ENCODE data around the gene ILK.

Gene ILK

DNA sequence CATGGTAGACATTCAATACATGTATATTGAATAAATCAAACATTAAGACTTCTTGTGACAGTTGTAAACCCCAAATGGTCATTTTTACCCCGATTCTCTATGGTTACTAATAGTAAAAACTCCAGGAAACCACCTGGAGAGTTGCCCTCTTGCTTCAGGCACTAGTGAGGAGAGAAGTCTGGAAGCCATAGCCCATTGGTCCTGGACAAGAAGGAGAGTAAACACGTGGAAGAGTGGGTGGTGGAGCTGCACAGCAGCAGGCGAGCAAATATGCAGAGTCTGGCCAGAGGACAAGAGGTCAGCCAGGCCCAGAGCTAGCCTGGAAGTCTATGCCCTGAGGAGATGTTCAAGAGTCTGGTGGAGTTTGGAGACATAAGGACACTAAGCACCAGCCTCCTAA lies 34.3 kb downstream of the ILK start:
- no peak for DNase-seq (ENCODE audit: low spot score)

DNA sequence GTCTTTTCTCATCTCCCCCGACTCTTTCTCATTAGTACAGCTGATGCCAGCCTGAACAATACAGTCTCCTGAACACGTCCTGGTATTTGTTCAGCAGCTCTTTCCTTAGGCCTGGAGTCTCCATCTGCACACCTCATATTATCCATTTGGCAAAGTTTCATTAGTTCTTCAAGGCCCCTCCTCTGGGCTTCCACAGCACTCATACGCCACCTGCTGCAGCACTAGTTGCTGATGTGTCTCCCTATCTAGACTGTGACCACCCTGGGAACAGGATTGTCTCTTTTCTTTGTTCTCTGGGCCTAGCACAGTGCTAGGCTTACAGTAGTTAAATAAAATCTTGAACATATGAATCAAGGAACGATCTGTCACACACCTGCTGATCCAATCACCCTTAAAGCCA lies 34.9 kb downstream of the ILK start:
- no peak for DNase-seq (ENCODE audit: low spot score)

DNA sequence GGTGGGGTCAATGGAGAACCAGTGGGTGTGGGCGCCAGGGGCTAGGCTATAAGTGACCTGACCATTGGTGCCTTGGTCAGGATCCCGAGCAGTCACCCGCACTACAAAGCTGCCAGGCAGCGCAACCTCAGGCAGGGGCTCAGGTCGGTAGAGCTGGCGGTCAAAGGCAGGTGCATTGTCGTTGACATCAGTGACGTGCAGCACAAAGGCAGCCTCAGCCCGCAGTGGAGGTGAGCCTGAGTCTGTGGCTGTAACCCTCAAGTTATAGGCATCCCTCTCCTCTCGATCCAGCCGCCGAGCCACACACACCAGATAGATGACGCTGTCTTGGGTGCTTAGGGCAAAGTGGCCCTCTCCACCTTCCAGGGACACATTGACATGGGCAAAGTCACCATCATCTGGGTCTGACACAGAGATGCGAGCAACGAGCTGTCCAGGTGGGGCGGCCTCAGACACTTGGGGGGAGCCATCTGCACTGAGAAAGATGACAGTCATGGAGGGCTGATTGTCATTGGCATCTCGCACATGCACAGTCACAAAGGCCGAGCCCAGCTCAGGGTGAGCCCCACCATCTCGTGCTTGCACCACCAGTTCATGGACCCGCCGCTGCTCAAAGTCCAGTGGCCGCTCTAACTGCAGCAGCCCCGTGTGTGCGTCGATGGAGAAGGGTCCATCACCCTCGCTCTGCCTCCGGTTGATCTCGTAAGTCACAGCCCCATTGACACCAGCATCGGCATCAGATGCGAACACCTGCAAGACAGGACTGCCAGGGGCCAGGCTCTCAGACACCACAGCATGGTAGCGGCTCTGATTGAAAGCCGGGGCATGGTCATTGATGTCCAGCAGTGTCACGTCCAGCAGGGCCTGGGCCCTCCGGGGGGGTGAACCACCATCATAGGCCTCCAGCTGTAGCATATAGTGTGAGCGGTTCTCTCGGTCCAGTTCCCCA lies 36.7 kb downstream of the ILK start:
- DNase-seq (ENCODE audit: low spot score) = no peak

DNA sequence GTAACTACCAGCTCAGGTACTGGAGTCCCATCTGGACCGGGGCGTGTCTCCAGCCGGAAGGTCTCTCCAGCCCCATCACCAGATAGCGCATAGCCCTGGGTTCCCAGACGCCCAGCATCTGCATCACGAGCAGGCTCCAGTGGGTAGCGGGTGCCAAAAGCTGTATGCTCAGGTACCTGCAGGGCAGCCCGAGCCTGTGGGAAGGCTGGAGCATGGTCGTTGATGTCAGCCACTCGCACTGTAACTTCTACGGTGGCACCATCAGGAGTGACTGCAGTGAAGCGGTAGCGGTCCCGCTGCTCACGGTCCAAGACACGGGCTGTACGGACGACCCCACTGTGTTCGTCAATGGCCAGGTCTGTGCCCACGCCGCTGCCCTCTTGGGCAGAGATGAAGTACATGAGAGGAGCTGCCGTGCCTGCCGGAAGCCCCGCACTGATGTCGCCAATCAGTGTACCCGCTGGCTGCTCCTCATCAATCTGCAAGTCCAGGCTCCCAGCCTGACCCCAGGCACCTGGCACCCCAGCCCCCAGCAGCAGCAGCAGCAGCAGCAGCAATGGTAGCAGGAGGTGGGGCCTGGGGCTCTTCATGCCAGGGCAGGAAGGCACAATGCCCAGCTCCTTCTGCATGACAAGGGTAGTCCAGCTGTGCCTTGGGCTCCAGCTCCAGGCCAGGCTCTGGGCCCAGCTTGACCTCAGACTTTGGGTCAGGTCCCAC lies 37.6 kb downstream of the ILK start:
- no peak for DNase-seq (ENCODE audit: low spot score)

DNA sequence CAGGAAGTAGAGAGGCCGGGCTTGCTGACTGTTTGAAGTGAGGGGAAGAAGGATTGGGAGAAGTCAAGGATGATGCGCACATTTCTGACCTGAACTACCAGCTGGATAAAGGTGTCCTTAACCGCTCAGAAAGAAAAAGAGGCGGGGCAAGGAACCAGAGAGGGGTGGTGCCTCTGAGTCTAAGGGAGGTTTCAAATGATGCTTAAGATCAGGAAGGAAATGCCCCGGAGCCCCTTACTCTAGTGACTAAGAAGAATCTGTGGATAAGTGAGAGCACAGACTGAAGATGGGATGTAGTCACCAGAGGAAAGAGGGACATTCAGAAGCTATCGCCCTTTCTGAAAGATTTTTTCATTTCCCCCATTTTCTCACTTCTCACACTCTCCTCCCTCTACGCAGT lies 39.4 kb downstream of the ILK start:
- no peak for DNase-seq (ENCODE audit: low spot score)

DNA sequence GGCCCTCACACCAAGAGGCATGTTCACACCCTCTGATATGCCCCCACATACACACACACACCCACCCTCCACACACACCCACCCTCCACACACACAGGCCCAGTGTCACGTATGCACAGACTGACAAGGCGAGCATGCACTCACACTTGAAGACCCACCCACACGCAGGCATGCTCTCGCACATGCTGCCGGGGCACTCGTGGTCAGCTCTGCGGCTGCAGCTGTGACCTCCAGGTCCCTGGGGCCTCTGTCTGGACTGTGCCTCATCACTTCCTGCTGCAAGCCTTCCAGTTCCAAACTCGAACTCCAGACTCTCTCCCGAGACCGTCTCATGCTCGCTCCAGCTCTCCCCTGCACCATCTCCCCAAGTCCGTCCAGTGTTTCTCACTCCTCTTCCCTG lies 42.5 kb downstream of the ILK start:
- DNase-seq (ENCODE audit: low spot score) = no peak

DNA sequence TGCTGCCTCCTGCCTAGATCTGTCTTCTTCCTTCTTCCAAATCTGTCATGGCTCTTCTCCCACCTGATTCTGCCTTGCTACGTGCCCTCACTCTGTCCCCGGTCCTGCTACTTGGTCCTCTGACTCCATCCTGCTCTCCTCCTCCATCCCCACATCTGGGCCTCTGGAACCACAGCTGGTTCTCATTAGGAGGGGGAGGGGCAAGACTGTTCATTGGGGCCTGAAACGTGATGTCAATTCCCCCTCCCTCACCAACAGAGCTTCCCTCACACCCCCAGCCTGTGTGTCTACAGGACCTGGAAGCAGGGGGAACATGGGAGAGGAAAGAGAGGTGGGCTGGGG lies 43.0 kb downstream of the ILK start:
- no peak for DNase-seq (ENCODE audit: low spot score)

DNA sequence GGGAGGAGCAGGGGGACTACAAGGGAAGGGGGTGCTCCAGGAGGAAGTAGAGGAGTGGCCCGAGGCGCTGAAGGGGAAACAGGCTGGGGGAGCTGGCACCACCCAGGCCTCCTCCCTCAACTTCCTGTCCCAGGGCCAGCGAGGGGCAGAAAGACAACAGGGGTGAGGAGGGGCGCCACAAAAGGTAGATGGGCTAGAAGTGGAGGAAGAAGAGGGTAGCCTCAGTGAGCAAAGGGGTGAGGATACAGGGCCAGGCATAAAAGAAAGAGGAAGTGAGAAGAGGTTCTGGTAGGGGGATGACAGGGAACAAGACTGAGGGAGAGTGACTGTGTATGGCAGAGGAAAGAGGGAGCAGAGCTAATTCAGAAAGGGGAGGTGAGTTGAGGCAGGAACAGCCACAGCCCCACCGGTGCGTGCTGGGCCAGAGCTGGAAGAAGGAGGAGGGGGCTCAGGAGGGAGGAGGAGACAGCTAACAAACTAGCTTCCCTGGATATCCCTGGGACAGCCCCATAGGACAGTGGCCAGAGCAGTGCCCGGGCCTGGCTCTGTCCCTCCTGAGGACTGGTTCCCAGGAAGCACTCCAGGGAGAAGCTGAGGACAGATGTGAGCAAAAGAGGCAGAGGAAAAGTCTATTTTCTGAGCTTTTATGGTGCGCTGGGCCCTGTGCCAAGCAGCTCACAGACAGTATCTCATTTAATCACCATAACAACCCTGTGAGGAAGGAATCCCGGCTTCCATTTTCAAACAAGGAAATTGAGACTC lies 43.5 kb downstream of the ILK start:
- no peak for DNase-seq (ENCODE audit: low spot score)

DNA sequence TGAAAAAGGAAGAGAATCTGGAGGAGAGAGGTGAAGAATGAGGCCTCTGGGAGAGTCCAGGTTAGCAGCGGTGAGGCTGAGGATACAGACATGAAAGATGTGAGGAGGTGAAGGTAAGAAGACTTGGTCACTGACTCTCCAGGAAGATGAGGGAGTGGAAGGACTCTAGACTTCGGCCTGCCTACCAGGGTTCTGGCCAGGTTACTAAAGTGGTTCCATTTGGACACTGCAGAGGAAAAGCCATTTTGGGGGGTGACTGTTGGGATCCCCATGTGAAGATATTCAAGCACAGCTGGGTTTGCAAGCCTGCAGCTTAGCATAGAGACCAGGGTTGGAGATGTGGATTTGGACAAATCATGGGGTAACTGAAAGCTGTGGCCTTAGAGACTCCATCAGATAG lies 44.3 kb downstream of the ILK start:
- DNase-seq (ENCODE audit: low spot score) = no peak

DNA sequence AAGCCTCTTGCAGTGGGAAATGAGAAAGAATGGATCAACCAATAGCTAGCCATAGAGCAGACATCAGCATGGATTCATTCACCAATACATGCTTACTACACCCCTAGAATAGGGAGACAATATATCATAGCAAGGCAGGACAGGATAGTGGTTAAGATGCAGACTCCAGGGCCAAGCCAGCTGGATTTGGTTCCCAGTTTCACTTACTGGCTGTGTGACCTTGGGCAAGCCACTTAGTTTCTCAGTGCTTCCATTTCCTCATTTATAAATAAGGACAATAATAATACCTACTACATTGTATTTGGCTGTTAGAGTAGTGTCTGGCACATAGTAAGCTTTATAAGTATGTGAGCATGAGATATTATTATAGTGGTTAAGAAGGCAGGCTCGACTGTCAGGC lies 44.9 kb downstream of the ILK start:
- no peak for DNase-seq (ENCODE audit: low spot score)

DNA sequence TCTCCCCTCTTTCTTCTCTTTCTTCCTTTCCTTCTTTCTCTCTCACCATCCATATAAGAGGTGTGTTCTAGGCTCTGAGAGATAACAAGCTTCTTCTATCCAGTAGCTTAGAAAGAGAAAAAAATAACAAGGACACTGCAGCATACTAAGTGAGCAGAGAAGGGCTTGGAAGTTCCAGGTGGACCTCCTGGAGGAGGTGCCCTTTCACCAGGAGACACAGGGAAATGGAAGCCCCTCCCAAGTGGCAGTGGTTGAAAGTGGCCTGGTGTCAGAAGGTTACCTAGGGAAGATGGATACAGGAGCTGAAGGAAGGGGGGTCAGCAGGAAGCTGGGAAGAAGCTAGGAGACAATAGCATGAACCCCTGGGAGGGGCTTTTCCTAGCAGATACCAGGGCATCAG lies 46.5 kb downstream of the ILK start:
- no peak for DNase-seq (ENCODE audit: low spot score)

DNA sequence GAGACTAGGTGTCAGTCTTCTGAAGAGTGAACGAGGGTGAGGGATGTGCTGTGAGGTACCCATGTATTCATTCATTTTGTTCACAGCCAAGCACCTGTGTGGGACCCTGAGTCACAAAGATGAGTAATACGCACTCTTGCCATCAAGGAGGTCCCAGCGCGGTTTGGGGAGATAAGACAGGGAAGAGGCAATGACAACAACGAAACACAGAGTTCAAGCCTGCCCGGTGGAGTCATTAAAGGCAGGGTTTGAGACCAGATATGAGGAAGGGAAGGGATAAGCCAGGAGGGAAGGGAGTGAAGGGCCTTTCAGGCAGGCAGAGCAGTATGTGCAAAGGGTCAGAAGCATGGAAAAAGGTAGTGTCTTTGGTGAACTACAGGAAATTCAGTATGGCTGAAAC lies 47.4 kb downstream of the ILK start:
- no peak for DNase-seq (ENCODE audit: low spot score)

DNA sequence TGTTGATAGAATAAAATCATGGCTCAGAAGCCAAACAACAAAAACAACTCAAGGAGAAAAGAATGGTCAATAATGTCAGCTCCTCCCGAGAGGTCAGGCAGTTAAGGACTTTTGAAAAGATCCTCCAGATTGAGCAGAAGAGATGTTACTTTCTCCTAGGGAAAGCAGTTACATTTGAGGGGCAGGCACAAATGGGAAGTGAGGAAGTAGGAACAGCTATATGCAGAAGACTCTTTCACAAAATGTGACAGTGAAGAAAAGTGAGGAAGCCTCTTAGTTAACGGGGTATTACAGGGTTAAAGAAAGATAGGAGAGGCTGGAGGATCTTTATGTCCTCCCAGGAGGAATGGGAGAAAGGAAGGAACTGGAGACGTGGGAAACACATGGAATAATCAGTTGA lies 48.6 kb downstream of the ILK start:
- no peak for DNase-seq (ENCODE audit: low spot score)

DNA sequence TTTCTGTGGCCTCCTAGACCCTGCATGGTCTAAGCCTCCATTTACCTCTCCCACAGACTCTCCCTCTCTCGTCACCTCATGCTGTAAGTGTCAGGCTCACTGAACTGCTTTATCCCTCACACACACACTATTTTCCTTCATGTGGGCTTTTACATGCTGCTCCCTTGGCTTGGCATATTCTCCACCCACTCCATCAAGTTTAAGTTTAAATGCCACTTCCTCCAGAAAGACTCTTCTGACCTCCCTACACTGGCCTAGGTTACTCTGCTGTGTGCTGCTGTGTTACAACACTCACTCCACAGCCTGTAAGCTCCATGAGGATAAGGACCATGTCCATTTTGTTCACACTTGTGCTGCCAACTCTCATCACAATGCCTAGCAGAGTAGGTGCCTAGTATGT lies 49.5 kb downstream of the ILK start:
- no peak for DNase-seq (ENCODE audit: low spot score)

DNA sequence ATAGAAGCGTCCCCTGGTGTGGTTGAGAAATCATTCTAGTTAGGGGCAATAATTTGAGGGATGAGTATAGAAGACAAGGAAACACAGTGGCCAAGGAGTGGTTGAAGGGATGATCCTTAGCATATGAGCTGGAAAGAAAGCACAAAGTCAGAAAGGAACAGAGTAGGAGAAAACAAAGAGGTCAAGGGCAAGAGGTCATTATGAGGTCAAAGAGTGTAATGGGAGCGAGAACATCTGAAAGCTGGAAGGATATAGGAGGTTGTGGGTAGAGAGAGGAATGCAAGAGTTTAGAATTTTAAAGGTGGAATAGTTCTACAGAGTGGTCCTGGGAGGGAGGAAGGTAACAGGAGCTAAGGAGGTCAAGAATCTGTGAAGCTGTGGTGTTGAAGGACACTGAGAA lies 50.1 kb downstream of the ILK start:
- DNase-seq (ENCODE audit: low spot score) = no peak

DNA sequence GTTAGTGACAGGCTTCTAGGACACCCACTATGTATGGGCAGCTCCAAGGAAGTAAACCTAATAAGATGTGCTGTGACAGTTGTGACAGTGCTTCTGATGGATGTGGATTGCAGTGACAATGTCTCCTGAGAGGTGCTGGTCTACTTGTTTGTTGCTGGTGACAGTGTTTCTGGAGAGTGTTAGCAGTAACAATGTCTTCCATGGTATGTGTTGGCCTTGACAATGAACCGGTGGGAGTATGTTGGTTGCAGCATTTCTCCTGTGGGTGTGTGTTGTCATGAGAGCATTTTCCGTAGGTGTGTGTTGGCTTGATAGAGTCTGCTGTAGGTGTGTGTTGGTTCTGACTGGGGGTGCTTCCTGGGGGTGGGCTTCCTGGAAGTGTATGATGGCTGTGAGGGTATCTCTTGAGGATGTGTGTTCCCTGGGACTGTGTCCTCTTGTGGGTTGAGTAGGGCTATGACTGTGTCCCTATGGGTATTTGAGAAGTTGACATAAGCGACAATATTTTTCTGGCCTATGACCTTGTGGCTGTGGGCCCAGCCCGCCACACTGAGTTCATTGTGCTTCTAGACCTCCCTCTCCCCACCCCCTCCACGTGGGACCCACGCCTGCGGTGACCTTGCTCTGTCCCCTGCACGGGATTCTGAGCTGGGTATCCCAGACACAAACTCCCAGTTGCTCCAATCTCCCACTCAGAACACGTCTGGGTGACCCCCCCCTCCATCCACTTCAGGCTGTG lies 50.9 kb downstream of the ILK start:
- DNase-seq (ENCODE audit: low spot score) = no peak

DNA sequence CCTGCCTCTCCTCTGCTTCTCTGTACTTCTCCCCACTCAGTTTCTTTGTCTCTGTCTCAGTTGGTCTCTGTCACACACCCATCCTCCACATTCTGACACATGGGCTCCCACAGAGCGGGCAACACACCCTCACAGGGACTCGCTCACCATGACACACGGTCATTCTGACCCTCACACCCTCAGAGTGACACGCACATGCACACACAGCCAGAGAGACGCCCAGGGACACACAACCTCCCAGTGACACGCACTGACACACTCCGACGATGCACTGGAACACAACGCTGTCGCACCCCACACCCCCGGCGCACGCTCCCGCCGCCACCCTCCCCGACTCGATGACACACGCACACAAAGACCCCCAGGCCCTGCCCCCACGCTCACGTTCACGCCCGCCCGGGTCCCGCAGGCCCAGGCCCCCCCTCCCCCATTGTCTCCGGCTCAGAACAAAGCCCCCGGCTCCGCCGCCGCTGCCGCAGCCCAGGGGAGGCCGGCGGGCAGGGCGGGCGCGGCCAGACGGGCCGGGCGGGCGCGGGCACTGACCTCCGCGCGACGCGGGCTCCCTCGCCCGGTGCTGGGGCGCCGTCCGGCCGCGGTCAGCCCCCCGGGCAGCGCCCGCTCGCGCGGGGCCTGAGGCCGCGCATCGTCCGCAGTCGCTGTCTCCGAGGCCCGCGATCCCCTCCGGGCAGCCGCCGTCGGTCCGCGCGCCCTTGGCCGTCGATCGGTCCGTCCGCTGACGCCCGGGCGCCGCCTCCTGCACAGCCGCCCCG lies 51.6 kb downstream of the ILK start:
- DNase-seq (ENCODE audit: low spot score) = peak; percentile 62

DNA sequence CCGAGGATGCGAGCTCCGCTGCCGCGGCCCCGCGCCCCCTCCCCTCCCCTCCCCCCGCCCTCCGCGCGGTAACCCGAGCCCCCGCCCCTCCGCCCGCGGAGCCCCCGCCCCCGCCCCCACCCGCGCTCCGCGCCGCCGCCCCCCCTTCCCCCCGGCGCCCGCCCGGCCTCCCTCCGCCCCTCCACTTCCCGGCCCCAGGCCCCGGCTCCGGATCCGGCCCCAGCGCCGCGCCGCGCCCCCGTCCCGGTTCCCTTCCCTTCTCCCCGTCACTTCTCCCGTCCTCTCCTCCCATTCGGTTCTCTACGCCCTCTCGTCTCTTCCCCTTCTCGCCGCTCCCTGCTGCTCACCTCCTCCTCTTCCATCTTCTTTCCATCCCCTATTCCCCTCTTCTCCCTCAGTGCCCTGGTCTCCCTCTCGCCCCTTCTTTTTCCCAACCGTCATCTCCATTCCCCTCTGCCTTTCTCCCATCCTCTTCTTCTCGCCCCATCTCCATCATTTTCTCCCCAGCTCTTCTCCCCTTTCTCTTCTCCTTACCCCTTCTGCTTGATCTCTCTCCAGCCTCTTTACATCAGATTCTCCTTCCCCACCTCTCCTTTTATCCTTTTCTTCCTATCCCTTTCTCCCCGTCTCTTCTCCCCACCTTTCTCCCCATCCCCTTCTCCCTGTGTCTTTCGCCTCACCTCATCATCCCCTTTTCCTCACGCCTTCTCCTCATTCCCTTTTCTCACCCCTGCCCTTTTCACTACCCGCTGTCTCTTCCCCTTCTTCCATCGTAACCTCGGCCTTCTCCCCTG lies 52.4 kb downstream of the ILK start, which contains the start of gene DCHS1:
Gene DCHS1 (minus strand): TSS at position 20 of the 794 bp plus-strand sequence. CDS start 14,196 bp downstream, outside the sequence.
- DNase-seq (ENCODE audit: low spot score) = no peak

DNA sequence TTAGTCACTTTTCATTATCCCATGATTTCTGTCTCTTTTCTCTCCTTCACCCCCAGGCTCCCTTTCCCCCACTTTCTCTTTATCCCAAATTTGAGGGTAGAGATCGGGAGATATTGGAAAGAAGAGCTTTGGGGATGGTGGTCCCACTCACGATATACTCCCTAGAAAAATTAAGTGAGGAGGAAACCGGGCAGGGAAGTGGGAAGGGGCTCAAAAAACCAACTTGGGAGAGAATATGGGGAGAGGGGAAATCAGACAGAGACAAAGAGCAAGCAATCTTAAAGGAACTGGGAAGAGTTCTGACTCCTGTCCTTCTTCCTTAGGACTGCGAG lies 53.0 kb downstream of the ILK start:
- no peak for DNase-seq (ENCODE audit: low spot score)

DNA sequence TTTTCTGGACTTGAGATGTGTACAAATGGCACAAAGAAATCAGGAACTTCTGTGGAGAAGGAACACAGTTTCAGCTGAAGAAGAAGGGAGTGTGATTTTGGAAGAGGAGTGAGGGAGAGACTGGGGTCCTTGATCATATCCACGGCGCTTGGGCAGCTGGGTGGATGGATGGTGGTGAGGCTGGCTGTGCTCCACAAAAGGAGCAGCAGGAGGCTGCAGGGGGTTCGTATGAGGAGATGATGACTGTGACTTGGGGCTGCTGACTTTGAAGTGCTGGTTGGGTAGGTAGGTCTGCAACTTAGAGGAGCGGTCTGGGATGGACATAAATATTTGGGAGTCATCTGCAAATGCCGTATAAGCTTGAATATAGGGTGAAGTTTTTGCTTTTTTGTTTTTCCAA lies 53.4 kb downstream of the ILK start:
- no peak for DNase-seq (ENCODE audit: low spot score)

DNA sequence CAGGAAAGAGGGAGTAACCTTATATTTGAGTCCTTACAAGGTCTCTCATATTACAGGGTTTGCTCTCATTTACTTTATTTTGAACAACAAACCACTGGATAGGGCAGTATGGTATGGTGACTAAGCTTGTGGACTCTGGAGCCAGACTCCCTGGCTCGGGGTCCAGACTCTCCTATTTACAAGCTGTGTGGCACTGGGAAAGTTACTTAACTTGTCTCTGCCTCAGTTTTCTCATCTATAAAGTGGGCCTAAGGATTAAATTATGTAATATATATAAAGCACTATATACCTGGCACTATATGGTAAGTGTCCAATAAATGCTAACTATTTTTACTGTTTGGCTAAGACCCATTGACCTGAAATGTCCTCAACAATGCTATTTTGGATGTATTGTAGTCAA lies 53.8 kb downstream of the ILK start:
- no peak for DNase-seq (ENCODE audit: low spot score)
